Gastrocnemius medialis (tissue), 4 donors: ENCODE data around the gene OSBPL2. TPM values are rescaled to one million over a fixed set of nuclear protein-coding genes. Genes with fewer than 3 reads are reported as not detected.

Experiments
- ATAC-seq, 2 donors: fragments of 150-250 bp; one replicate each; pipeline ENCODE4 v1.9.1; 2016
- DNase-seq, 2 donors: peaks; one replicate each; pipeline ENCODE4 v3.0.0-alpha.2; 2019
- H3K27ac ChIP-seq, 4 donors: fragments of 200-600 bp; sonication (generic); 1 replicate in 1 of 4; 2 replicates in 3 of 4; pipeline ENCODE4 v1.5.1; 2016 to 2018; ENCODE audit warnings: mild to moderate bottlenecking in 2 of 4, moderate library complexity in 1 of 4
- H3K27me3 ChIP-seq, 3 donors: fragments of 200-600 bp; sonication (generic) in 2 of 3; 1 replicate in 1 of 3; 2 replicates in 2 of 3; pipeline versions ENCODE4 v1.5.1 to v1.6.0; 2016 to 2019; ENCODE audit warnings: mild to moderate bottlenecking in 1 of 3, moderate library complexity in 1 of 3
- H3K36me3 ChIP-seq, 2 donors: fragments of 200-600 bp; sonication (generic) in 1 of 2; one replicate each; pipeline ENCODE4 v1.5.1; 2017 to 2018
- H3K4me1 ChIP-seq, 2 donors: fragments of 200-600 bp; sonication (generic) in 1 of 2; one replicate each; pipeline ENCODE4 v1.5.1; 2016 to 2017; ENCODE audit warnings: mild to moderate bottlenecking in 2 of 2
- H3K4me3 ChIP-seq, 4 donors: fragments of 200-600 bp; sonication (generic) in 3 of 4; 1 replicate in 1 of 4; 2 replicates in 3 of 4; pipeline ENCODE4 v1.5.1; 2016 to 2019; ENCODE audit warnings: mild to moderate bottlenecking in 2 of 4
- H3K9me3 ChIP-seq, 3 donors: fragments of 200-600 bp; sonication (generic) in 2 of 3; 1 replicate in 1 of 3; 2 replicates in 2 of 3; pipeline ENCODE4 v1.5.1; 2016 to 2019
- POLR2A ChIP-seq, 2 donors: fragments of 450-650 bp; IDR thresholded peaks; one replicate each; pipeline ENCODE4 v1.6.1; 2017; ENCODE audit warnings: antibody characterized with exemption in 2 of 2, mild to moderate bottlenecking in 2 of 2, moderate library complexity in 2 of 2
- in situ Hi-C, 4 donors: fragments of 200-750 bp; cut with MboI; loops; one replicate each; pipeline versions ENCODE4 v1.15.0 to v1.8.0; 2017; ENCODE audit warnings: low sequenced_read_pairs in 4 of 4
- intact Hi-C: fragments of 100-400 bp; cut with DNase I; formaldehyde crosslinking; loops from one replicate; pipeline ENCODE4 v1.15.1; 2023; ENCODE audit warnings: low total_unique reads
- total RNA-seq, 4 donors: library from RNA; depleted of rRNA; stranded (reverse); fragments of >200 nt; gene quantifications; one replicate each; pipeline versions ENCODE4 v1.1.0 to v1.2.3, GENCODE V29; 2016
- TF ChIP-seq, protein P1 (sequence below), 5 experiments: fragments of 450-650 bp in 3 of 5; fragments of 200-600 bp in 2 of 5; sonication (generic) in 2 of 5; IDR thresholded peaks in 4 of 5; conservative IDR thresholded peaks in 1 of 5; 1 replicate in 4 of 5; 2 replicates in 1 of 5; pipeline ENCODE4 v1.5.1; 2016 to 2019; ENCODE audit warnings: antibody characterized with exemption in 5 of 5, mild to moderate bottlenecking in 3 of 5, moderate library complexity in 3 of 5

OSBPL2 gene
- total RNA-seq, 4 donors from 2014 or later = 15.8 to 26.4 (median 19.6) TPM

DNA sequence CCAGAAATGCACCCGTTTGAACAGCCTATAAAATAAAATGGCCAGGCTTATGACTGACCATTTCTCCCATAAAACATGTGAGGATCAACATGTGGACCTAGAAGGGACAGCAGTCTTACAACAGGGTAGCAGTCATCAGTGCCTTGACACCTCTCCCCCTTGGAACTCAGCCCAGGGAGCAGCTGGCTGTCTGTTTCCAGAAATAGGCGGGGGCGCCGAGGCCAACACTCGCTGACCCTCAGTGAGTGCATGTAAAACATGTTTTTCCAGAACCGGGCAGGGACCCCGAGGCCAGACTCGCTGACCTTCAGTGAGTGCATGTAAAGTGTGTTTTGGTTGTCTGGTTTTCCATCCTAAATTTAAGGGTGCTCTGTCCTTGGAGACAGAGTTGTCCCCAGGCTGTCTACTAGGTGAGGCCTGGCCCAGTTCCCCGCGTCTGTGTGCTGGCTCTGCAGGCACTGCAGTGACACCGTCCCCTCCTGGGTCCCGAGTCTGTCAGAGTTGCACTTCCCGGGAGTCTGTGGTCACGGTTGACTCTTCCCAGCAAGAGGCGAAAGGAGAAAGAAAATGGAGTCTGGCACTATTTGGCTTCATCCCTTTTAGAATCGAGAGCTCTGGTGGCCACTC, 44.7 kb downstream of the OSBPL2 start:
- Histone ChIP-seq H3K4me3 (no peak overlapping the region), H3K27ac (peak overlapping the region; percentile 88 to 90 (median 89)), H3K9me3 (no peaks in the 10 kb centered on the region), H3K27me3 (no peaks in the 10 kb centered on the region), H3K4me1 (peaks cover 14 to 35% of the 10 kb centered on the region in 2 donors), H3K36me3 (peaks cover 0 to 64% of the 10 kb centered on the region in 2 donors)
- intact Hi-C loops (loop anchor here (2.0 kb wide), 1 partner anchor 20 kb away; the partner anchor contains the start of gene ADRM1), in situ Hi-C loops (loop anchor here in 1 of 4 donors (25.0 kb wide), 1 partner anchor 104 kb away; the partner anchor contains the start of gene RPS21)
- ATAC-seq = peak; percentile 94 to 95
- DNase-seq = peak; percentile 81 to 91
- peak in 1 of 2 donors; percentile 10 for TF ChIP-seq POLR2A (IDR thresholded peaks at IDR 0.05)
- TF ChIP-seq, protein P1, sequence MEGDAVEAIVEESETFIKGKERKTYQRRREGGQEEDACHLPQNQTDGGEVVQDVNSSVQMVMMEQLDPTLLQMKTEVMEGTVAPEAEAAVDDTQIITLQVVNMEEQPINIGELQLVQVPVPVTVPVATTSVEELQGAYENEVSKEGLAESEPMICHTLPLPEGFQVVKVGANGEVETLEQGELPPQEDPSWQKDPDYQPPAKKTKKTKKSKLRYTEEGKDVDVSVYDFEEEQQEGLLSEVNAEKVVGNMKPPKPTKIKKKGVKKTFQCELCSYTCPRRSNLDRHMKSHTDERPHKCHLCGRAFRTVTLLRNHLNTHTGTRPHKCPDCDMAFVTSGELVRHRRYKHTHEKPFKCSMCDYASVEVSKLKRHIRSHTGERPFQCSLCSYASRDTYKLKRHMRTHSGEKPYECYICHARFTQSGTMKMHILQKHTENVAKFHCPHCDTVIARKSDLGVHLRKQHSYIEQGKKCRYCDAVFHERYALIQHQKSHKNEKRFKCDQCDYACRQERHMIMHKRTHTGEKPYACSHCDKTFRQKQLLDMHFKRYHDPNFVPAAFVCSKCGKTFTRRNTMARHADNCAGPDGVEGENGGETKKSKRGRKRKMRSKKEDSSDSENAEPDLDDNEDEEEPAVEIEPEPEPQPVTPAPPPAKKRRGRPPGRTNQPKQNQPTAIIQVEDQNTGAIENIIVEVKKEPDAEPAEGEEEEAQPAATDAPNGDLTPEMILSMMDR (IDR thresholded peaks at IDR 0.05 in 4 of 5, conservative IDR thresholded peaks at IDR 0.05 in 1 of 5) = no peak

GRCh38 chr20:62284448-62284847, 46.1 kb downstream of the OSBPL2 start:
- Histone ChIP-seq H3K4me1 (peaks cover 14 to 30% of the 10 kb centered on the region in 2 donors), H3K4me3 (no peak overlapping the region), H3K27me3 (no peaks in the 10 kb centered on the region), H3K27ac (peak overlapping the region in 2 of 4 donors; percentile 88 to 89), H3K36me3 (peaks cover 0 to 66% of the 10 kb centered on the region in 2 donors), H3K9me3 (no peaks in the 10 kb centered on the region)
- intact Hi-C loops (no loop called here), in situ Hi-C loops (loop anchor here in 1 of 4 donors (25.0 kb wide), 1 partner anchor 103 kb away; the partner anchor contains the start of gene RPS21)
- ATAC-seq (no peak), DNase-seq (no peak)
- no peak for TF ChIP-seq POLR2A (IDR thresholded peaks at IDR 0.05)
- TF ChIP-seq, protein P1 (IDR thresholded peaks at IDR 0.05 in 4 of 5, conservative IDR thresholded peaks at IDR 0.05 in 1 of 5) = no peak

DNA sequence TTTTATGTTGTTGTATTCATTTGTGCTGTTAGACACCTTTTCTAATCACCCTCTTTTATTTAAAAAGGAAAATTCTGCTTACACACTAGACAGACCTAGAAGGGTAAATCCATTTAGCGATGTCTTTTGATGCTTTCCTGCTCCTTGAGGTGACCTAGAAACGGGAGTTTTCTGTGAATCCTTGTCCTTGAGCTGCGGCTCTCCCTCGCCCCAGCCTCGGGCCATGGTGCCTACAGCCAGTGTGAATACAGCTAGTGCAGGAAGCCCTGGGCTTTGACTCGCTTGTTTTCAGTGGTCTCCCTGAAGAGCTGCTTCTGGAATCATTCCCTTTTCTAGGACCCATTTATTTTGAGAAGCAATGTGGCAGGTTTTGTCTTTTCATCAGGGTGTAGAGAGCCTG, 46.8 kb downstream of the OSBPL2 start:
- TF ChIP-seq, protein P1 (IDR thresholded peaks at IDR 0.05 in 4 of 5, conservative IDR thresholded peaks at IDR 0.05 in 1 of 5) = no peak
- TF ChIP-seq POLR2A (IDR thresholded peaks at IDR 0.05) = no peak
- DNase-seq (no peak), ATAC-seq (no peak)
- intact Hi-C loops (no loop called here), in situ Hi-C loops (loop anchor here in 1 of 4 donors (25.0 kb wide), 1 partner anchor 102 kb away; the partner anchor contains the start of gene RPS21)
- H3K4me1 ChIP-seq = peaks cover 14 to 30% of the 10 kb centered on the region in 2 donors
- no peaks in the 10 kb centered on the region for H3K9me3 ChIP-seq
- H3K4me3 ChIP-seq = no peak overlapping the region
- peaks cover 0 to 66% of the 10 kb centered on the region in 2 donors for H3K36me3 ChIP-seq
- no peaks in the 10 kb centered on the region for H3K27me3 ChIP-seq
- peak overlapping the region in 3 of 4 donors; percentile 64 to 88 (median 68) for H3K27ac ChIP-seq

DNA sequence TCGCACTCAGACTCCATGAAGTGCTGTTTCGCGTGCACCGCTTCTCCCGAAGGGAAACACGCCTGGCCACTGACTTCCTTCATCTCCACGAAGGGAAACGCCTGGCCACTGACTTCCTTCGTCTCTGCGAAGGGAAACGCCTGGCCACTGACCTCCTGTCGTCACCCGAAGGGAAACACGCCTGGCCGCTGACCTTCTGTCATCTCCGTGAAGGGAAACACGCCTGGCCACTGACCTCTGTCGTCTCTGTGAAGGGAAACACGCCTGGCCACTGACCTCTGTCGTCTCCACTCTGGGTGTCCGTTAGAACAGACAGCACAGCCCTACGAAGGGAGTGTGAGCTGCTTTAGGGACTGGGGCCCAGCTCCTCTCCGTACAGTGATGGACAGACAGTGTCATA, 47.4 kb downstream of the OSBPL2 start:
- peaks cover 0 to 65% of the 10 kb centered on the region in 2 donors for H3K36me3 ChIP-seq
- intact Hi-C loops (no loop called here), in situ Hi-C loops (loop anchor here in 1 of 4 donors (25.0 kb wide), 1 partner anchor 102 kb away; the partner anchor contains the start of gene RPS21)
- H3K27me3 ChIP-seq = no peaks in the 10 kb centered on the region
- H3K9me3 ChIP-seq = no peaks in the 10 kb centered on the region
- H3K4me1 ChIP-seq = peaks cover 14 to 30% of the 10 kb centered on the region in 2 donors
- H3K4me3 ChIP-seq = no peak overlapping the region
- ATAC-seq = peak in 1 of 2 donors; percentile 6
- peak overlapping the region; percentile 50 to 88 (median 66) for H3K27ac ChIP-seq
- no peak for DNase-seq
- TF ChIP-seq, protein P1 (IDR thresholded peaks at IDR 0.05 in 4 of 5, conservative IDR thresholded peaks at IDR 0.05 in 1 of 5) = no peak
- TF ChIP-seq POLR2A (IDR thresholded peaks at IDR 0.05) = no peak
